Amniotic stem cell (primary cell): ENCODE data around the gene PDE8A.

Experiments used
- DNase-seq: peaks from one replicate; lab custom pipeline; 2025; lab: John Stamatoyannopoulos, UW

PDE8A gene

GRCh38 chr15:85125056-85125661 lies 143.5 kb downstream of the PDE8A start:
- peak; percentile 3 for DNase-seq

- DNase-seq: no peak
Observed at GRCh38 chr15:85128621-85129020, 147.0 kb downstream of the PDE8A start.

DNA sequence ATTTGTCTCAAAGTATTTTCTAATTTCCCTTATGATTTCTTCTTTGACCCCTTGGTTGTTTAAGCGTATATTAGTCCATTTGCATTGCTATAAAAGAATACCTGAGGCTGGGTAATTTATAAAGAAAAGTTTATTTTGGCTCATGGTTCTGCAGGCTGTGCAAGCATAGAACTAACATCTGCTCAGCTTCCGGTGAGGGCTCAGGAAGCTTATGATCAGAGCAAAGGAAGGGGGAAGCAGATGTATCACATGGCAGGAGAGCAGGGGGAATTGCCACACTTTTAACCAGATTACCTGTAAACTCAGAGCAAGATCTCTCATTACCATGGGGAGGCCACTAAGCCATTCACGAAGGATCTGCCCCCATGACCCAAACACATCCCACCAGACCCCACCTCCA lies 148.2 kb downstream of the PDE8A start:
- DNase-seq: no peak

GRCh38 chr15:85131915-85132314 lies 150.3 kb downstream of the PDE8A start:
- DNase-seq: no peak

DNA sequence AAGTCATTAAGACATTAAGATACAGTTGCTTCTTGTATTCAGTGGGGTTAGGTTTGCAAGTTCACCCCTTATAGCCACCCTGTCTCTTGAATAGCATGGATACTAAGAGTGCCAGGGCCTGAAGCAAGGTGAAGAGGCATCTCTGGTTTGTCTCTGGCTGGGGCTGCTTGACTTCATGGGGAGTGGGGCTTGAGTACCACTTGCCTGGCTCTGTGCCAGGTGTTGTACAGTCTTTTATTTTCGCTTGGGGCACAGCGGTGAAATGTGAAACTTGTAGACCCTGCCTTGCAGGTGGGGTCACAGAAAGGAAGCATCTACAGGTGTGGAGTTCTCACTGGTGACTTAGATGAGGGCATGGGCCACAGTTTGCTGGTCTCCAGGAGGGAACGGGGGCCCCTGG lies 152.1 kb downstream of the PDE8A start:
- DNase-seq: no peak

DNA sequence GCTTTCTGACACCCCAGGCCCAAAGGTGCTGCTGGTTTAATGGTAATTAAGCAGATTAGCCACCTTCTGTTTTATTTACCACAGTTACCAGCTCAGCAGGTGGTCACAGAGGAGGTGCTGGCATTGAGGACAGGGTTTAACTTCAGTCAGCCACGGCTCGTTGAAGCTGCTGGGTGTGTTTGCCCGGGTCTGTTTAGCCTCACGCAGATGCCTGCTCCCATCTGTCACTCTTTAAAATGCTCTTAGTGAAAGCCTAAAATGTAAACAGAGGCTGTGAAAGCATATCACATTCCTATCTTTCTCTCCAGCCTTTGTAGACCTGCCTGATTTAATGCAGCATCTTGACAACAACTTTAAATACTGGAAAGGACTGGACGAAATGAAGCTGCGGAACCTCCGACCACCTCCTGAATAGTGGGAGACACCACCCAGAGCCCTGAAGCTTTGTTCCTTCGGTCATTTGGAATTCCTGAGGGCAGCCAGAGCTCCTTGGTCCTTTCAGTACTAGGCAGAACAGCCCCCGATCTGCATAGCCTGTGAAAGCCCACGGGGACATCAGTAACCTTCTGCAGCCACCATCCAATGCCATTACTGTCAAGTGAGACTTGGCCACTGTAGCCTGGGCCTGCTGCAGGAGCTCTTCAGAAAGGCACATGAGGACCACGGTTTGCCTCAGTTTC lies 156.0 kb downstream of the PDE8A start:
- no peak for DNase-seq

GRCh38 chr15:85139391-85139790 lies 157.7 kb downstream of the PDE8A start:
- DNase-seq: no peak

- DNase-seq: no peak
Observed at GRCh38 chr15:85141726-85142125, 160.1 kb downstream of the PDE8A start.

DNA sequence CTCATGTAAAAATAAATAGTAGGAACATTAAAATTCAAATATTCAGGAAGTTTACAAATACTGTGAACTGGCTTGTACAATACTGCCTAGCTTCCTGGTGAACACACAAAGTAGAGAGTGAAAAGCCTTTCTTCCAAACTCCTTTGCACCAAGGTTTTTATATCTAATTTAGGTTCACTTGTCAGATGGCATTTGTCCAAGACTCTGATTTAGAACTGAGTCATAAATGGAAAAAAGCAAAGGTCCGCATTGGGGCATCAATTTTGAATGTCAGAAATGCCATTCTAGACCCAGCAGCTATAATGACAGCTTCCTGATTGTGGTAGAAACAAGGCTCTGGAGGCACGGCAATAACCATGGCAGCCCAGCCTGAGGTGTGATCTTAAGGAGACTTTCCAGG lies 160.7 kb downstream of the PDE8A start:
- peak; percentile 21 for DNase-seq

GRCh38 chr15:85149465-85150129 lies 167.9 kb downstream of the PDE8A start:
- DNase-seq: no peak

DNA sequence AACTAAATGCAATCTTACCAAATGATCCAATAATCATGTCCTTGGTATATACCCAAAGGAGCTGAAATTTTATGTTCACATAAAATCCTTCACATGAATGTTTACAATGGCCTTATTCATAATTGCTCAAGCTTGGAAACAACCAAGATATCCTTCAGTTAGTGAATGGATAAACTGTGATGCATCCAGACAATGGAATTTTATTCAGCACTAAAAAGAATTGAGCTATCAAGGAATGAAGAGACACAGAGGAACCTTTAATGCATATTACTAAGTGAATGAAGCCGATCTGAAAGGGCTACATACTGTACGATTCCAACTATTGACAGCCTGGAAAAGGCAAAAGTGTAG lies 168.4 kb downstream of the PDE8A start:
- no peak for DNase-seq

DNA sequence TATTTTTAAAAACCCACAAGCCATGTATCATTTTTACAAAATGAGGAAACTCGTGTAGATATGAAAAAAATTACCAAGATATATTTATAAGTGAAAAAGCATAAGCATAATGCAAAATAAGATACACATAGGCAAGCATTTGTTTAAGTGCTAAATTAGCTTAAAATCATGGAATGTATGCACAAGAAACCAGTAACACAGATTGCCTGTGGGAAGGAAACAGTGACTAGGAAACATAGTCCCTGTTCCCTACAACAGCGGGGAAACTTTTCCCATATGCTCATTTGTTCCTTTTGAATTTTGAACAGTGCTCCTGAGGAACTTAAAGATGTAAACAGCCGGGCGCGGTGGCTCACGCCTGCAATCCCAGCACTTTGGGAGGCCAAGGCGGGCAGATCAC lies 169.5 kb downstream of the PDE8A start:
- no peak for DNase-seq

- no peak for DNase-seq
Observed at GRCh38 chr15:85151861-85152260, 170.2 kb downstream of the PDE8A start.

DNA sequence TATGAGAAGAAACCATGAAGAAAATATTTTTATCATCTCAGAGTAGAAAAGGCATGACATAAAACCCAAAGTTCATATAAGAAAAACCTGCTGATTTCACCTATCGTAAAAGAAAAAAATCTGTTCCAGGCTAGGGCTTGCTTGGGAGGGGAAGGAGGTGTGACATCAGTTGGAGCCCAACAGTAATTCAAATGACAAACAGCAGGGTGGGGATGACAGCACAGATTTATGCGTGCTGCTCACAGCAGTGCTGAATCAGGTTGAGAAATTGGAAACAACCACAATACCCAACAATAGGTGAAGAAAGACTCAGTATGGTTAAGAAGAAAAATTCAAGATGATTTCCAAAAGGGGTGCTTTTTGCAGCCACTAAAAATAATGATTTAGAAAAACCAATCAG lies 172.4 kb downstream of the PDE8A start:
- no peak for DNase-seq

DNA sequence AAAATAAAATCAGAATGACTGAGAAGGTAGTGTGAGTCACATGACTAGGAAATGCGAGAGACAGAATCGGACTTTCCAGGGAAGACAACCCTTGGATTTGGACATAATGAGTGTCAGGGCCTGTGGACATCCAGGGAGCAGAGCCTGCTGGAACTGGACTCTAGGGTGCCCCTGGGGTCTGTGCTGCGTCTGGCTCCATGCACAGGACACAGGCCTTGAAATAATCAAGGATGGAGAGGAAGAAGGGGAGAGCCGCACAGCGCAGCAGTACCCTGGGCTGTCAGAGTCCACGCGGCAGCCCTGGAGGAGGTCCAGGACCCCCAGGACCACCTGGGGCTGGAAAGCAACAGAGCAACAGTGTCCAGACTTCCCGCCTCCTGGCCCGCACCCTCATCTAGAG lies 173.7 kb downstream of the PDE8A start:
- DNase-seq: no peak

GRCh38 chr15:85155857-85156256 lies 174.2 kb downstream of the PDE8A start:
- DNase-seq: no peak

- no peak for DNase-seq
Observed at GRCh38 chr15:85157344-85157743, 175.7 kb downstream of the PDE8A start.

DNA sequence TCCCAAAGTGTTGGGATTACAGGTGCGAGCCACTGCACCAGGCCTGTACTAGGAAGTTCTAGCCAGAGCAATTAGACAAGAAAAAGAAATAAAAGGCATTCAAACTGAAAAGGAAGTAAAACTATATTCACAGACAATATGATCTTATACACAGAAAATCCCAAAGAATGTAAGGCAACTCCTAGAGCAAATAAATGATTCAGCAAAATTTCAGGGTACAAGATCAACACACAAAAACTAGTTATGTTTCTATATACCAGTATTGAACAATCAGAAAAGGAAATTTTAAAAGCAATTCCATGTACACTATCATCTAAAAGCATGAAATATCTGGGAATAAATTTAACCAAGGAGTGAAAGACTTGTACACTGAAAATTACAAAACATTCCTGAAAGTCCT lies 180.6 kb downstream of the PDE8A start:
- no peak for DNase-seq

- DNase-seq: no peak
Observed at GRCh38 chr15:85164841-85165466, 183.3 kb downstream of the PDE8A start.

- no peak for DNase-seq
Observed at GRCh38 chr15:85167568-85167967, 185.9 kb downstream of the PDE8A start.

DNA sequence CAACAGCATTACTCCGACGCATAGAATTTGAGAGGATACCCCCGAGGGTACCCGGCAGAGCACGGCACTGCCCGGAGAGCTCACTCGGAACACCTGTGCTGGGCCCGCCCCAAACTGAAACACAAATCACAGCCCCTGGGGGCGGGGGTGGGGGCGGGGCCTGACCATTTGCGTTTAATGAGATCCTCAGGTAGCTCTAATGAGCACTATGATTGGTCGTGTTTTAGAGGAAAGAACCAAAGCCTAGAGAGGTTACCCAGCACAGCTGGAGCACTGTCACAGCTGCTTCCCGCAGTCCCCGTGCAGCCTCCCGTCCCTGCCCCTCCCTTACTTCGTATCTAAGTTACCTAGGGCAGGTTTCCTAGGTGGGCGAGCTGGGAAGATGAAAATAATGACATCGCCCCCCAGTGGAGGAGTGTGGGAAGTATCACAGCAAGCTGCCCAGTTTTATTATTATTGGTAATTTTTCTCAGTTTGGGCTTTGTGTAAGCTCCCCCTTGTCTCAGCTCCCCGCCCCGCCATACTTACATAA lies 187.1 kb downstream of the PDE8A start:
- no peak for DNase-seq

DNA sequence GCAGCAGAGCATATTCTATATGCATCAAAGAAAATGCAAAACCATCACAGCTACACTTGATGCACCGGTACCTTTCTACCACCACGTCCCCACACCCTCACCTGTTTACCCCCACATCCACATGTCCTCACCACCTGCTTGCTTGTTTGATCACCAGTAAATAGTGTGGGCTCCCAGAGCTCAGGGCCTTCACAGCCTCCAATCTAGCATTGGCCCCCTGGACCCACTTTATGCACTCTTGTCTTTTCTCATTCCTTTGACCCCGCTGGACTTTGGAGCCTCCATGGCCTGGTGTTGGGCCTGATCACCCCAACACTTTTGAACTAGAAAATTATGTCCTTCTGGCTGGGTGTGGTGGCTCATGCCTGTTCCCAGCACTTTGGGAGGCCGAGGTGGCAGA lies 190.1 kb downstream of the PDE8A start:
- no peak for DNase-seq
